HG02798 (cell line): ENCODE measurements around the gene TRRAP.

Source experiments
- ATAC-seq: cut with Tn5 transposase; IDR thresholded peaks from one replicate; pipeline ENCODE4 v1.9.1; 2021; ENCODE audit warnings: mild to moderate bottlenecking; ENCODE audit not compliant: unreplicated experiment, poor library complexity

Gene TRRAP

GRCh38 chr7:99001482-99002147 lies 123.3 kb downstream of the TRRAP start:
- ATAC-seq: no peak

GRCh38 chr7:99002148-99002826 lies 124.0 kb downstream of the TRRAP start:
- ATAC-seq: no peak

- no peak for ATAC-seq
Measured at GRCh38 chr7:99002827-99003212, 124.5 kb downstream of the TRRAP start.

- ATAC-seq: no peak
Measured at GRCh38 chr7:99003419-99003818, 125.1 kb downstream of the TRRAP start.

GRCh38 chr7:99004216-99004615 lies 125.9 kb downstream of the TRRAP start:
- ATAC-seq: no peak

GRCh38 chr7:99004781-99005500 lies 126.6 kb downstream of the TRRAP start:
- ATAC-seq: no peak

GRCh38 chr7:99005776-99006175 lies 127.4 kb downstream of the TRRAP start:
- ATAC-seq: no peak

- no peak for ATAC-seq
Measured at GRCh38 chr7:99006739-99007424, 128.6 kb downstream of the TRRAP start.

- no peak for ATAC-seq
Measured at GRCh38 chr7:99008181-99008631, 129.9 kb downstream of the TRRAP start.

- no peak for ATAC-seq
Measured at GRCh38 chr7:99008921-99009530, 130.7 kb downstream of the TRRAP start.

- no peak for ATAC-seq
Measured at GRCh38 chr7:99010281-99010680, 131.9 kb downstream of the TRRAP start.

- no peak for ATAC-seq
Measured at GRCh38 chr7:99011341-99011705, 133.0 kb downstream of the TRRAP start.

- no peak for ATAC-seq
Measured at GRCh38 chr7:99011706-99012404, 133.5 kb downstream of the TRRAP start.

- no peak for ATAC-seq
Measured at GRCh38 chr7:99012722-99013121, 134.4 kb downstream of the TRRAP start.

GRCh38 chr7:99013266-99014112 lies 135.2 kb downstream of the TRRAP start:
- no peak for ATAC-seq

- ATAC-seq: no peak
Measured at GRCh38 chr7:99014113-99014985, 136.0 kb downstream of the TRRAP start.

- no peak for ATAC-seq
Measured at GRCh38 chr7:99016196-99016595, 137.9 kb downstream of the TRRAP start.
